ENCODE results near the gene TIMELESS. TPM values are rescaled to one million over a fixed set of nuclear protein-coding genes. Genes with fewer than 3 reads are reported as not detected.

Gene TIMELESS
- total and polyA plus RNA-seq, 4 donors = 5.1 to 17.6 (median 10.3) TPM

GRCh38 chr12:56486694-56487093 lies 37.5 kb upstream of the TIMELESS start:
- no peak for TF ChIP-seq GABPA (IDR thresholded peaks at IDR 0.05 in 1 of 2, conservative IDR thresholded peaks at IDR 0.05 in 1 of 2)
- H3K9ac ChIP-seq (ENCODE audit: low read depth in 1 of 2, low read length in 2 of 2) = no peak overlapping the region
- peaks cover 0 to 1% (median 0%) of the 10 kb centered on the region in 4 donors for H3K36me3 ChIP-seq (ENCODE audit: control insufficient read depth in 4 of 4, insufficient read depth in 3 of 4, low read depth in 1 of 4, low read length in 3 of 4)
- H3K4me1 ChIP-seq (ENCODE audit: control insufficient read depth in 4 of 4, insufficient read depth in 4 of 4, low read length in 3 of 4) = peaks cover 0 to 47% (median 28%) of the 10 kb centered on the region in 4 donors
- 65% methylated on average over 12 of the region's 12 CpGs for WGBS
- DNase-seq (ENCODE audit: low spot score) = no peak
- no peaks in the 10 kb centered on the region for H3K9me3 ChIP-seq (ENCODE audit: control insufficient read depth in 4 of 4, low read length in 3 of 4)
- peak overlapping the region; percentile 54 to 60 (median 55) for H3K4me3 ChIP-seq (ENCODE audit: low read depth in 1 of 3, low read length in 3 of 3)
- H3K27me3 ChIP-seq (ENCODE audit: control insufficient read depth in 4 of 4, insufficient read depth in 4 of 4, low read length in 3 of 4) = no peaks in the 10 kb centered on the region
- peak overlapping the region; percentile 78 to 81 for H3K27ac ChIP-seq (ENCODE audit: low read depth in 1 of 2, low read length in 2 of 2)

- 83% methylated on average over 1 of the region's 1 CpG for WGBS
- no peak for TF ChIP-seq ZBTB33 (IDR thresholded peaks at IDR 0.05)
- no peak for TF ChIP-seq GABPA (IDR thresholded peaks at IDR 0.05 in 1 of 2, conservative IDR thresholded peaks at IDR 0.05 in 1 of 2)
- TF ChIP-seq FOXA1 (IDR thresholded peaks at IDR 0.05) = no peak
- no peak for TF ChIP-seq JUND (IDR thresholded peaks at IDR 0.05)
- no peak for TF ChIP-seq YY1 (IDR thresholded peaks at IDR 0.05)
- no peak for TF ChIP-seq MAX (IDR thresholded peaks at IDR 0.05)
- TF ChIP-seq TAF1 (conservative IDR thresholded peaks at IDR 0.05) = no peak
- no peak for TF ChIP-seq SP1 (IDR thresholded peaks at IDR 0.05)
- TF ChIP-seq NR2F2 (IDR thresholded peaks at IDR 0.05) = no peak
- no peak for TF ChIP-seq RAD21 (IDR thresholded peaks at IDR 0.05)
- TF ChIP-seq HNF4A (conservative IDR thresholded peaks at IDR 0.05) = no peak
- no peak for TF ChIP-seq FOXA2 (IDR thresholded peaks at IDR 0.05)
- no peak for TF ChIP-seq ATF3 (IDR thresholded peaks at IDR 0.05)
- TF ChIP-seq EGR1 (IDR thresholded peaks at IDR 0.05; ENCODE audit: low read depth in 2 of 2) = no peak
- no peak for TF ChIP-seq RXRA (IDR thresholded peaks at IDR 0.05)
- no peak for TF ChIP-seq REST (IDR thresholded peaks at IDR 0.05)
- no peak for TF ChIP-seq HNF4G (IDR thresholded peaks at IDR 0.05)
- TF ChIP-seq CTCF (IDR thresholded peaks at IDR 0.05; ENCODE audit: low read depth, low read length, missing input control) = no peak
- Histone ChIP-seq H3K9ac (ENCODE audit: low read depth in 1 of 2, low read length in 2 of 2) (no peak overlapping the region), H3K27ac (ENCODE audit: low read depth in 1 of 2, low read length in 2 of 2) (peak overlapping the region; percentile 23 to 42), H3K27me3 (ENCODE audit: control insufficient read depth in 4 of 4, insufficient read depth in 4 of 4, low read length in 3 of 4) (no peaks in the 10 kb centered on the region), H3K36me3 (ENCODE audit: control insufficient read depth in 4 of 4, insufficient read depth in 3 of 4, low read depth in 1 of 4, low read length in 3 of 4) (peaks cover 0 to 1% (median 0%) of the 10 kb centered on the region in 4 donors), H3K9me3 (ENCODE audit: control insufficient read depth in 4 of 4, low read length in 3 of 4) (no peaks in the 10 kb centered on the region), H3K4me3 (ENCODE audit: low read depth in 1 of 3, low read length in 3 of 3) (no peak overlapping the region), H3K4me1 (ENCODE audit: control insufficient read depth in 4 of 4, insufficient read depth in 4 of 4, low read length in 3 of 4) (peaks cover 1 to 57% (median 34%) of the 10 kb centered on the region in 4 donors)
- DNase-seq (ENCODE audit: low spot score) = no peak
Observed at GRCh38 chr12:56484566-56484965, 35.3 kb upstream of the TIMELESS start.

Measured in liver (tissue), 9 donors.